GM12878 (cell line): ENCODE measurements around the gene POU3F3. TPM values are rescaled to one million over a fixed set of nuclear protein-coding genes. Genes with fewer than 3 reads are reported as not detected.

ENCODE experiments used
- ATAC-seq: fragments of 200-7000 bp; cut with Tn5 transposase; 3 replicates; pipeline ENCODE4 v1.9.1; 2020; ENCODE audit warnings: mild to moderate bottlenecking, moderate library complexity
- BruUV-seq: library from RNA; stranded (reverse); fragments of 400-500 nt; replicated peaks from 2 replicates; lab custom pipeline; 2021; lab: Mats Ljungman, UMichigan
- CTCF ChIA-PET: fragments of 300-600 bp; sonication (Branson Sonifier 250); formaldehyde crosslinking; extraction: SDS; loops from one replicate; lab custom pipeline; 2021; ENCODE audit warnings: inconsistent platforms; lab: Yijun Ruan, JAX
- POLR2A ChIA-PET: fragments of 350-600 bp; formaldehyde crosslinking; extraction: SDS; loops from one replicate; lab custom pipeline; 2021; ENCODE audit warnings: inconsistent platforms; lab: Charles Lee
- RAD21 ChIA-PET: fragments of 300-600 bp; sonication (Branson Sonifier 250); formaldehyde crosslinking; loops from one replicate; lab custom pipeline; 2023; ENCODE audit warnings: antibody characterized with exemption; ENCODE audit not compliant: unreplicated experiment; lab: Charles Lee
- SMC1A ChIA-PET: fragments of 300-600 bp; sonication (Branson Sonifier 250); formaldehyde crosslinking; loops from one replicate; lab custom pipeline; 2023; ENCODE audit not compliant: unreplicated experiment, uncharacterized antibody; lab: Charles Lee
- DNase-seq: peaks from one replicate; pipeline ENCODE4 v3.0.0-alpha.2; 2011; ENCODE audit warnings: low read depth, low spot score
- FAIRE-seq: peaks from 3 replicates; lab custom pipeline; 2011; peaks lifted over from hg19 to GRCh38; lab: Jason Lieb, UNC
- H2AFZ ChIP-seq: 2 replicates; pipeline ENCODE4 v1.6.0; 2011; ENCODE audit warnings: low read depth, low read length, control low read depth; ENCODE audit not compliant: control insufficient read depth
- H3K27ac ChIP-seq: 2 replicates; pipeline ENCODE4 v1.5.1; 2011; ENCODE audit warnings: control low read depth; ENCODE audit not compliant: control insufficient read depth, insufficient read depth
- H3K27me3 ChIP-seq, 2 experiments: replicated peaks in 1 of 2; 2 replicates each; pipeline versions ENCODE4 v1.6.0 to v1.6.1; 2011; ENCODE audit warnings: low read length in 1 of 2; ENCODE audit not compliant: control insufficient read depth in 2 of 2, insufficient read depth in 2 of 2
- H3K36me3 ChIP-seq, 2 experiments: 2 replicates each; pipeline ENCODE4 v1.5.1; 2011; ENCODE audit warnings: low read length in 1 of 2; ENCODE audit not compliant: control insufficient read depth in 2 of 2, insufficient read depth in 2 of 2
- H3K4me1 ChIP-seq: 2 replicates; pipeline ENCODE4 v1.6.1; 2011; ENCODE audit warnings: mild to moderate bottlenecking, low read length, moderate library complexity, mixed read lengths; ENCODE audit not compliant: control insufficient read depth, insufficient read depth
- H3K4me2 ChIP-seq: 2 replicates; pipeline ENCODE4 v1.6.0; 2011; ENCODE audit warnings: control low read depth; ENCODE audit not compliant: control insufficient read depth, insufficient read depth
- H3K4me3 ChIP-seq: fragments of 200-600 bp; sonication (generic); 2 replicates; pipeline ENCODE4 v1.5.1; 2016
- H3K79me2 ChIP-seq: 2 replicates; pipeline ENCODE4 v1.6.0; 2011; ENCODE audit warnings: low read length; ENCODE audit not compliant: control insufficient read depth, insufficient read depth
- H3K9ac ChIP-seq: 2 replicates; pipeline ENCODE4 v1.8.0; 2011; ENCODE audit warnings: low read length, control low read depth, mixed read lengths; ENCODE audit not compliant: control insufficient read depth, insufficient read depth
- H3K9me3 ChIP-seq: replicated peaks from 3 replicates; pipeline ENCODE4 v1.5.1; 2011; ENCODE audit warnings: mild to moderate bottlenecking, low read length; ENCODE audit not compliant: control insufficient read depth, insufficient read depth
- H4K20me1 ChIP-seq: 2 replicates; pipeline ENCODE4 v1.6.0; 2011; ENCODE audit not compliant: control insufficient read depth, insufficient read depth
- HCFC1 ChIP-seq: fragments of 150-350 bp; IDR thresholded peaks from 2 replicates; pipeline ENCODE4 v1.6.1; 2014; ENCODE audit warnings: low read length
- HDGF ChIP-seq: fragments of 450-650 bp; IDR thresholded peaks from 2 replicates; pipeline ENCODE4 v1.6.1; 2016; ENCODE audit warnings: antibody characterized with exemption
- NFYA ChIP-seq: IDR thresholded peaks from 2 replicates; pipeline ENCODE4 v1.6.1; 2011; ENCODE audit warnings: low read depth, mild to moderate bottlenecking, low read length, improper control_type of control experiment, borderline replicate concordance
- NRF1 ChIP-seq: conservative IDR thresholded peaks from 2 replicates; pipeline ENCODE4 v1.6.1; 2011; ENCODE audit warnings: mild to moderate bottlenecking, low read depth, low read length, improper control_type of control experiment
- SMAD1 ChIP-seq: fragments of 450-650 bp; IDR thresholded peaks from 2 replicates; pipeline ENCODE4 v1.6.1; 2018; ENCODE audit warnings: mild to moderate bottlenecking, low read depth; ENCODE audit not compliant: partially characterized antibody
- TBL1XR1 ChIP-seq: IDR thresholded peaks from 2 replicates; pipeline ENCODE4 v1.6.1; 2012; ENCODE audit warnings: low read depth, low read length, improper control_type of control experiment
- ZBTB4 ChIP-seq: fragments of 450-650 bp; formaldehyde crosslinking; IDR thresholded peaks from 2 replicates; pipeline ENCODE4 v1.4.0; 2022; ENCODE audit warnings: mild to moderate bottlenecking, moderate library complexity
- ZZZ3 ChIP-seq: IDR thresholded peaks from 2 replicates; pipeline ENCODE4 v1.6.1; 2011; ENCODE audit warnings: low read depth; ENCODE audit not compliant: control insufficient read depth, insufficient read length
- WGBS: methylation state at CpG from one replicate; pipeline ENCODE4 v1.1.6; 2016; ENCODE audit warnings: low lambda C conversion rate; ENCODE audit not compliant: insufficient replicate concordance, insufficient coverage; ENCODE audit errors: missing lambda C conversion rate; 5-methylcytosine and 5-hydroxymethylcytosine counted together
- in situ Hi-C: fragments of 300-500 bp; cut with MboI; formaldehyde crosslinking; loops from 9 replicates; pipeline ENCODE4 v1.14.3; 2018; ENCODE audit warnings: mixed read lengths
- intact Hi-C: fragments of 100-400 bp; cut with micrococcal nuclease; formaldehyde crosslinking; loops from one replicate; pipeline ENCODE4 v1.14.2; 2022; ENCODE audit not compliant: unreplicated experiment
- polyA plus RNA-seq, 11 experiments: library from polyadenylated mRNA; depleted of rRNA in 4 of 11; unstranded in 6 of 11; stranded (reverse) in 5 of 11; fragments of >200 nt; fragmentation: Nextera tagmentation in 4 of 11; fragmentation: Illumina TruSeq in 1 of 11; extraction: Ambion mirVana in 4 of 11; extraction: Trizol in 1 of 11; gene quantifications; 1 replicate in 1 of 11; 2 replicates in 10 of 11; pipeline versions ENCODE4 v1.2.1 to v1.2.3, GENCODE V29; 2011 to 2016; ENCODE audit warnings: inconsistent platforms in 2 of 11, missing spikeins in 2 of 11, low read depth in 1 of 11
- total RNA-seq, 4 experiments: library from RNA; depleted of rRNA in 3 of 4; stranded (reverse); fragments of >200 nt in 3 of 4; fragmentation: Illumina TruSeq in 1 of 4; extraction: Trizol in 1 of 4; gene quantifications; 2 replicates each; pipeline versions ENCODE4 v1.2.1 to v1.2.3, GENCODE V29; 2013 to 2021
- TF ChIP-seq, protein P1 (sequence below): fragments of 450-650 bp; IDR thresholded peaks from 2 replicates; pipeline ENCODE4 v1.6.1; 2017; ENCODE audit warnings: mild to moderate bottlenecking, moderate library complexity

The POU3F3 gene
- total and polyA plus RNA-seq, 10 of the 15 experiments (the other 5 are each of a cell fraction or from before 2014, with no cell fraction given), result not detected

DNA sequence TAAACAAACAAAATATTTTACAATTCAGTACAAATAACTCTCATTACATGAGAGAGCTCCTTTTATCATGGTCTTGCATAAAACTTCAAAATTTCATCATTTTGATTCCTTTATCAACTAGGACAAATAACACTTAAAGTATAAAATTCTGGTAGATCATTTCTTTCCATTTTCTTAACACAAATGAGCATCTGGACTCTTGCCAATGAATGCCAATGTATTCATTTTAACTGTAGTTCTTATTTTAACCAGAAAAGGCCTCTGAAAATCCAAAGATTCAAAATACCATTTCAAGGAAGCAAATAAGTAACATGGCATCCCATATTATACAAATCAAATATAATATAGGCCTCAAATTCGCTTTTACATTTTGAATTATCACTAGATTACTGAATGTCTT lies 13.8 kb upstream of the POU3F3 start (continued):
- TF ChIP-seq ZBTB4 (CRISPR knock-in tag) (no peak), TBL1XR1 (no peak), SMAD1 (no peak)

GRCh38 chr2:104840893-104841585 lies 12.9 kb upstream of the POU3F3 start:
- in situ Hi-C loops (no loop called here), intact Hi-C loops (no loop called here)
- FAIRE-seq (no peak), DNase-seq (no peak), ATAC-seq (no peak)
- Histone ChIP-seq H3K9ac (no peak overlapping the region), H3K27me3 (peaks cover 10 to 20% of the 10 kb centered on the region in 2 experiments), H3K9me3 (no peaks in the 10 kb centered on the region; the same call in 2 of the 3 replicates), H2AFZ (no peak overlapping the region), H3K79me2 (no peaks in the 10 kb centered on the region), H3K36me3 (no peaks in the 10 kb centered on the region), H3K4me1 (no peaks in the 10 kb centered on the region), H3K4me2 (no peak overlapping the region), H3K27ac (no peak overlapping the region), H3K4me3 (no peak overlapping the region), H4K20me1 (no peaks in the 10 kb centered on the region)
- ChIA-PET RAD21 (no interaction called here), POLR2A (no interaction called here), SMC1A (interaction anchor here (1.8 kb wide), 1 partner anchor 9 kb away, joined by 5 read pairs; no protein-coding TSS in a partner anchor), CTCF (interaction anchor here (1.1 kb wide), 1 partner anchor 9 kb away, joined by 5 read pairs; no protein-coding TSS in a partner anchor)
- TF ChIP-seq NRF1 (no peak), HDGF (no peak), NFYA (no peak), HCFC1 (no peak), ZZZ3 (no peak)
- TF ChIP-seq, protein P1, sequence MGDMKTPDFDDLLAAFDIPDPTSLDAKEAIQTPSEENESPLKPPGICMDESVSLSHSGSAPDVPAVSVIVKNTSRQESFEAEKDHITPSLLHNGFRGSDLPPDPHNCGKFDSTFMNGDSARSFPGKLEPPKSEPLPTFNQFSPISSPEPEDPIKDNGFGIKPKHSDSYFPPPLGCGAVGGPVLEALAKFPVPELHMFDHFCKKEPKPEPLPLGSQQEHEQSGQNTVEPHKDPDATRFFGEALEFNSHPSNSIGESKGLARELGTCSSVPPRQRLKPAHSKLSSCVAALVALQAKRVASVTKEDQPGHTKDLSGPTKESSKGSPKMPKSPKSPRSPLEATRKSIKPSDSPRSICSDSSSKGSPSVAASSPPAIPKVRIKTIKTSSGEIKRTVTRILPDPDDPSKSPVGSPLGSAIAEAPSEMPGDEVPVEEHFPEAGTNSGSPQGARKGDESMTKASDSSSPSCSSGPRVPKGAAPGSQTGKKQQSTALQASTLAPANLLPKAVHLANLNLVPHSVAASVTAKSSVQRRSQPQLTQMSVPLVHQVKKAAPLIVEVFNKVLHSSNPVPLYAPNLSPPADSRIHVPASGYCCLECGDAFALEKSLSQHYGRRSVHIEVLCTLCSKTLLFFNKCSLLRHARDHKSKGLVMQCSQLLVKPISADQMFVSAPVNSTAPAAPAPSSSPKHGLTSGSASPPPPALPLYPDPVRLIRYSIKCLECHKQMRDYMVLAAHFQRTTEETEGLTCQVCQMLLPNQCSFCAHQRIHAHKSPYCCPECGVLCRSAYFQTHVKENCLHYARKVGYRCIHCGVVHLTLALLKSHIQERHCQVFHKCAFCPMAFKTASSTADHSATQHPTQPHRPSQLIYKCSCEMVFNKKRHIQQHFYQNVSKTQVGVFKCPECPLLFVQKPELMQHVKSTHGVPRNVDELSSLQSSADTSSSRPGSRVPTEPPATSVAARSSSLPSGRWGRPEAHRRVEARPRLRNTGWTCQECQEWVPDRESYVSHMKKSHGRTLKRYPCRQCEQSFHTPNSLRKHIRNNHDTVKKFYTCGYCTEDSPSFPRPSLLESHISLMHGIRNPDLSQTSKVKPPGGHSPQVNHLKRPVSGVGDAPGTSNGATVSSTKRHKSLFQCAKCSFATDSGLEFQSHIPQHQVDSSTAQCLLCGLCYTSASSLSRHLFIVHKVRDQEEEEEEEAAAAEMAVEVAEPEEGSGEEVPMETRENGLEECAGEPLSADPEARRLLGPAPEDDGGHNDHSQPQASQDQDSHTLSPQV, result no peak
- no TSS peak for BruUV-seq
- 18% methylated on average over 2 of the region's 2 CpGs for WGBS
